ENCODE results near the gene CHPF.

DNA sequence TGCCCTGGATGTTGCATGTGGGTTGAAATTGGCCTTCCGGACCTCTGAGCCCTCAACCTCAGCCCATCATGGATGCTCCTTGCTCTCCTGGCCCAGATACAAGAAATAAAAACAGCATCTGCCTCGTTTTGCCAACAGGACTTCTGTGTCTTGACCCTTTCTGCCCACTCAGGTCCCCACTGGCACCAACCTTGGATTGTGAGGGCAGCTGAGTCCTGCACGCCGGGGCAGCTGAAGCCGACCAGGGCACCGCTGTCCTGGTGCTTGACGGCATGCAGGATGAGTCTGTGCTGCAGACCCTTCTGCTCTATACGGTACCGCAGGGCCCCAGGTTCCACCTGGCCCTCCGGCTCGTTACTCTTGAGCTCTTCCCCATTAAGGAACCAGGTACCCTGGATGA, 23.0 kb upstream of the CHPF start:
- TF ChIP-seq, protein P1, sequence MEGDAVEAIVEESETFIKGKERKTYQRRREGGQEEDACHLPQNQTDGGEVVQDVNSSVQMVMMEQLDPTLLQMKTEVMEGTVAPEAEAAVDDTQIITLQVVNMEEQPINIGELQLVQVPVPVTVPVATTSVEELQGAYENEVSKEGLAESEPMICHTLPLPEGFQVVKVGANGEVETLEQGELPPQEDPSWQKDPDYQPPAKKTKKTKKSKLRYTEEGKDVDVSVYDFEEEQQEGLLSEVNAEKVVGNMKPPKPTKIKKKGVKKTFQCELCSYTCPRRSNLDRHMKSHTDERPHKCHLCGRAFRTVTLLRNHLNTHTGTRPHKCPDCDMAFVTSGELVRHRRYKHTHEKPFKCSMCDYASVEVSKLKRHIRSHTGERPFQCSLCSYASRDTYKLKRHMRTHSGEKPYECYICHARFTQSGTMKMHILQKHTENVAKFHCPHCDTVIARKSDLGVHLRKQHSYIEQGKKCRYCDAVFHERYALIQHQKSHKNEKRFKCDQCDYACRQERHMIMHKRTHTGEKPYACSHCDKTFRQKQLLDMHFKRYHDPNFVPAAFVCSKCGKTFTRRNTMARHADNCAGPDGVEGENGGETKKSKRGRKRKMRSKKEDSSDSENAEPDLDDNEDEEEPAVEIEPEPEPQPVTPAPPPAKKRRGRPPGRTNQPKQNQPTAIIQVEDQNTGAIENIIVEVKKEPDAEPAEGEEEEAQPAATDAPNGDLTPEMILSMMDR (IDR thresholded peaks at IDR 0.05), result no peak
- TF ChIP-seq EP300 (IDR thresholded peaks at IDR 0.05) (no peak), POLR2A (IDR thresholded peaks at IDR 0.05; ENCODE audit: low read depth) (no peak)
